NCI-H1436 (cell line): ENCODE data around the gene BNIP5.
"Not testable (repeated sequence)": the region's sequence is repeated elsewhere in the genome, so short reads cannot be mapped to it uniquely, and the experiment has no call there.

ENCODE experiments used
- DNase-seq: peaks from one replicate; lab custom pipeline; 2025; lab: John Stamatoyannopoulos, UW

BNIP5 gene

DNA sequence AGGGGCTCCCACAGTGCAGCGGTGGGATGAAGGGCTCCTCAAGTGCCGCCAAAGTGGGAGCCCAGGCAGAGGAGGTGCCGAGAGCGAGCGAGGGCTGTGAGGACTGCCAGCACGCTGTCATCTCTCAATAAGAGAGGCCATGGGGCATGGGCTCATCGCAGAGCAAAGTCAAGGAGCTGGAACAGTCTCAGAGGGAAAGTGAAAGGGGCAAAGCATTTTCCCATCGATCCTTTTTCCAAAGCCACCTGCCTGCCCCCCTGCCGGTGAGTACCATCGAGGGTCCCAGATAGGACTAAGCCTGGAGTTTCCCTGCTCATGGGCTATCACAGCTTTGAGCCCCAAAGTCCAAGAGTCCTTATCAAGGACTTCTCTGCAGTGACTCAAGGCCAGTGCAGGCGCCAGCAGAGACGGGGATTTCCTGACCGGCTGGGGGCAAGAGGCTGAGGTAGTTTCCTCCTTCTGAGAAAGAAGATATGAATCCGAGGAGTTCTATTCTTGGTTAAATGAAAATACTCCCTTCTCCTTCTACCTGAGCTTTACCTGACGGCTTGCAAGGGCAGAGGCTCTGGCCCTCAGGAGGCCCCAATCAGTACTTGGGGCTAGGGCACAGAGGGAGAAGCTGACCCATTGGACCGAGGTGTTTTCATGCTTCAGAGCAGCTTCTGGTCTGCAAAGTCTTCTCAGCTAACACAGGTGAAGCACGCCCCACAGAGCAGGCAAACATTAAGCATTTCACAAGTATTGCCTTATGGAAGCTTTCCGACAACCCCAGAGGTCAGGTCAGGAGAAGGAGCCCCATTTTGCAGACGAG lies 28.2 kb upstream of the BNIP5 start:
- no peak for DNase-seq

- DNase-seq: not testable (repeated sequence)
These were observed 27.5 kb upstream of the BNIP5 start for GRCh38 chr6:36364061-36364635.

DNA sequence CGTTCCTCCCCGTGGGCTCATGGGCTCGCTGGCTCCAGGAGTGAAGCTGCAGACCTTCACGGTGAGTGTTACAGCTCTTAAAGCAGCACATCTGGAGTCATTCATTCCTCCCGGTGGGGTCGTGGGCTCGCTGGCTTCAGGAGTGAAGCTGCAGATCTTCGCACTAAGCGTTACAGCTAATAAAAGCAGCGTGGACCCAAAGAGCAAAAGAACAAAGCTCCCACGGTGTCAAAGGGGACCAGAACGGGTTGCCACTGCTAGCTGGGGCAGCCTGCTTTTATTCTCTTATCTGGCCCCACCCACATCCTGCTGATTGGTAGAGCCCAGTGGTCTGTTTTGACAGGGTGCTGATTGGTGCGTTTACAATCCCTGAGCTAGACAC lies 26.7 kb upstream of the BNIP5 start:
- not testable (repeated sequence) for DNase-seq

DNA sequence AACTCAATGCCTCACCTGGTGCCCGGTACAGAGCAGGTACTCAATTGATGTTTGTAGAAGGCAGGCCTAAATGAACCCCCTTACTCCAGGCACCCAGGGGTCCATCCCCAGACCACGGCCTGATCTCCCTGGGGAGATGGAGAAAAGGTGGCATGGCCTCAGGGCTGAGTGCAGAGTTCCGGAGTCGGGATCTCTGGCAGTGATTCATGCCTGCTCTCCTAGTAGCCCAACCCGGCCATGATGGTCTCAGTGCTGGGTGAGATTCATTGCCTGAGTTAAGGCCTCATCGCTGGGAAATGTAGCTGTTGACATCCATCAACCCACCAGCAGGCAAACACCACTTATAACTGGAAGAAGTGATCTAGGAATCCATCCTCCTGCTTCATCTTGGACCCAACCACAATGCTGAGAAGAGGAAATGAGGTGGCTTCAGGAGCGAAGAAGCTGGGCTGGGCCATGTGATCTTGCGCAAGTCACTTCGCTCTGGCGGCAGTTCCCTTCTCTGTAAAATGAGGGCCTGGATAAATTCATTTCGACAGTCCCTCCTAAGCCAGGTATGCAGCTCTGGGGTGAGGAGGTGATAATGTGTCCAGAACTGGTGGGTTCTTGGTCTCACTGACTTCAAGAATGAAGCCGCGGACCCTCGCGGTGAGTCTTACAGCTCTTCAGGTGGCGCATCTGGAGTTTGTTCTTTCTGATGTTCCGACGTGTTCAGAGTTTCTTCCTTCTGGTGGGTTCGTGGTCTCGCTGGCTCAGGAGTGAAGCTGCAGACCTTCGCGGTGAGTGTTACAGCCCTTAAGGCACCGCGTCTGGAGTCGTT lies 26.1 kb upstream of the BNIP5 start:
- no peak for DNase-seq

DNA sequence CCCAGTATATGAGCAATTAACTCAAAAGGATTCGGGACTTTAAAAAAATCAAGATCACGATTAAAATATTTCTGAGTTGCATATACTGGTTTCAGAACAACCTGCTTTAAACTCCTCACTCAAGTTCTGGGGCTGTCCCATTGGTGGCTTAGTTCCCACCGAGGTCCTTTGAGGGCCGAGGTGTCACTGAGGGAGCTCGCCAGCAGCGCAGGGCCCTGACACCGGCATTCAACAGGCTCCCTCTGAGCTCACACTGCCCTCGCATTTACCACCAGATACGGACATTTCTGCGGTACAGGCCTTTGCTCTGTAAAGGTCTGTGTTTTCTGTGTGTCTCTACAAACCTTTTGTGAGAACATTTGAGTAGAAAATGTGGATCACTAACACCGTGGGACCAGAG lies 24.4 kb upstream of the BNIP5 start:
- DNase-seq: no peak

DNA sequence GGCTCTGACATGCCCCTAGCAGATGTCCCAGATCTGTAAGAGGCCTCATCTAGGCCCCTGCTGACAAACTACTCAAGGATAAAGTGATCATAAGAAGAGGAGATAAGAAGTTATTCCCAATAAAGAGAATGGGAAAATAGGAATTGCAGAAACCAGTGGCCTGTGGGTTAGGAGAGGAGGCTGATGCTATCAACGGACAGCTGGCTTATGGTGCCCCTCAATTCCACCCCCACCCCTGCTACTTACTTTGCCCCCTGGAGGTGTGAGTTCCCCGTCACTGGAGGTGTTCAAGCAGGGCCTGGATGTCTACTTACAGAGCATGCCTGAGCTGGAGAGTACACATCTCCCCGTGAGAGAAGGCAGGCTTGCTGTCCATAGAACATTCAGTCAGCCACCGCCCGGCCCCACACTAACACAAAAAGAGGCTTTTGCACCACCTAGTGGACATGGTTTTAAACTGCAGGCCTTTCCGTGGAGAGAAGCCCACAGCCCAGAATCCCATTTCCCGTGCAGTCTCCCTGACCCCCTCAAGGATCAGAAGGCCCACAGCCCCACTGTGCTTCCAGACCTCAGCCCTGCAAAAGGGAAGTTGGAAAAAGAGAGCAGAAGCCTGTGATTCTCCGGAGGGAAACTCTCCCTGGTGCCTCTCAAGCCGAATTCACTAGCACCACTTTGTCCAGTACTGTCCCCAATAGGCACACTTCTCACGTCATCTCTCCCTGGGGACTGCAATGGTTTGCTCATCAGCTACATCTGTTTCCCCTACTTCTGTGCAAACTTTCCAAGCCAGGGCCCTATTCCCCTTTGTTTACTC lies 23.8 kb upstream of the BNIP5 start:
- DNase-seq: peak; percentile 86

DNA sequence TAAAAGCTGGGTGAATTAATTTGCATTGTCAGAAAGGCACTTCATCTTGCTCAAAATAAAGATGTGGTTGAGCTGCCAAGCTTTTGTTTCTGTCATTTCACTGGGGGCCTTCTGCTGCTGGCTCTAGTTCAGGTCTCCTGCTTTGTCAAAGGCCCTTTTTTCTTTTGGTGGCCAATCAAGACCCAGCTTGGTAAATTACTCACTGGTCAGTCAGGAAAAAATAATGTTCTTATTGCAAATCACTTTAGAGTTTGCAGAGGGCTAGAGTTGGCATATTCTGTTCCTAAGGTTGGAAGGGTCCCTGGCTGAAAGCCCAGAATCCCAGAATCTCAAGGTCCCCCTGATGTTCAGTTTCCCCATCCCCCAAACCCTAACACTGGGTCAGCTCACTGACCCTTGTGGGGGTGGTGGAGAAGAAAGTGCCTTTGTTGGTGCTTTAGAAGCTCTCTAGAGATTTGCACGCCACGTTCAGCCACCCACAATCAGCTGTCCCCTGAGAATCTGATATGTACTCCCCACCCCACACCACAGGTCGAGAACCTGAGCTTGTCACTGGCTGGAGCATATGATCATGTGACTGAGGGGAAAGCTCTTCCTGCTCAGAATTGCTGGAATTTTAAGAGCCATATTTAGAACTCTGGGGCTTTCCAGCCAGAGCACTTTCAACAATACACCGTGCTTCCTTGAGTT lies 21.7 kb upstream of the BNIP5 start:
- no peak for DNase-seq

DNA sequence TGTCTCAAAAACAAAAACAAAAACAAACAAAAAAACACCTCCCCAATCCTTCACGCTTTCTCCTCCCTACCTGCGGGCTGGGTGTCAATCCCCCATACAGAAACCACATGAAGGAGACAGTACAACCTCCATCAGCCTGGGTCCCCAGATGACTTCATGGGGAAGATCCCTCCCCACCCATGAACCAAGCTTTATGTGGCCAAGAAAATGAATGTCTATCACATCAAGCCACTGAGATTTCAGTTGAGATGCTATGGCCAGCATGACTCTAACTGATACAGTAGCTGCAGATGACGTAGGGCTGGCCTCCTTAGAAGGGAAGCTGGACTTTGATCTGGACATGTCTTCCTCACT lies 21.2 kb upstream of the BNIP5 start:
- DNase-seq: no peak

DNA sequence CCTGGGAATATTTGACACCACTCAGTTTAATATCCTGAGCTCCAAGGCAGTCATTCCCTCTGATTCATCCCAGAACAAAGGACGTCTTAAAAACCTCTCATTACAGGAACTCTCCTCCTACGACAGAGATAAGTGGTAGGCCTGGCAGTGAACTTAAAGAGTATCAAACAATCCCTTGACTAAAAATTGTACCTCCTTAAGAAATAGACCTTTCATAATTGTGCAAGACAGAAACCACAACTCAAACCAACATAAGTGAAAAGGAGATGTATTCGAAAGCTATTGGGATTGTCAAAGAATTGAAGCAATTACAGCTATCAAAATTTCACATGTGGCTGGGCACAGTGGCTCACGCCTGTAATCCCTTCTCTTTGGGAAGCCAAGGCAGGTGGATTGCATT lies 19.1 kb upstream of the BNIP5 start:
- DNase-seq: no peak

GRCh38 chr6:36353411-36353915 lies 16.8 kb upstream of the BNIP5 start:
- DNase-seq: no peak

DNA sequence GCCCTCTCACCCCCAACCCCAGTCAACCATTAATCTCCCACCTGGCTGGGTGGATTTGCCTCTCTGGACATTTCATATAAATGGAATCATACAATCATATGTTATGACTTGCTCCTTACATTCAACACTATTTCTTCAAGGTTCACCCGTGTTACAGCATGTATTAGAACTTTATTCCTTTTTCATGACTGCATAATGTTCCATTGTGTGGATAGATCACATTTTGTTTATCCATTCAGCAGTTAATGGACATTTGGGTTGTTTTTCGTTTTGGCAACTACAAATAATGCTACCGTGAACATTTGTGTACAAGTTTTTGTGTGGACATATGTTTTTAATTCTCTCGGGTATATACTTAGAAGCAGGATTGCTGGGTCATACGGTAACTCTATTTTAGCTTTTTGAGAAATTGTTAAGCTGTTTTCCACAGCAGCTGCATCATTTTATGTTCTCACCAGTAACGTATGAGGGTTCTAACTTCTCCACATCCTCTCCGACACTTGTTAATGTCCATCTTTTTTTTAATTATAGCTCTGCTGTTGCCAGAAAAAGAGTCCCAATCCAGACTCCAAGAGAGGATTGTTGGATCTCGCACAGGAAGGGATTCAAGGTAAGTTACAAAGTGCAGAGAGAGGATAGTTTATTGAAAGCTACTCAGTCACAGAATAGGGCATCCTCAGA lies 15.9 kb upstream of the BNIP5 start:
- no peak for DNase-seq

- no peak for DNase-seq
These were observed 14.2 kb upstream of the BNIP5 start for GRCh38 chr6:36350681-36351571.

- DNase-seq: no peak
These were observed 13.4 kb upstream of the BNIP5 start for GRCh38 chr6:36350082-36350481.

GRCh38 chr6:36349240-36349639 lies 12.6 kb upstream of the BNIP5 start:
- DNase-seq: peak; percentile 86

GRCh38 chr6:36347621-36348020 lies 10.9 kb upstream of the BNIP5 start:
- DNase-seq: no peak

DNA sequence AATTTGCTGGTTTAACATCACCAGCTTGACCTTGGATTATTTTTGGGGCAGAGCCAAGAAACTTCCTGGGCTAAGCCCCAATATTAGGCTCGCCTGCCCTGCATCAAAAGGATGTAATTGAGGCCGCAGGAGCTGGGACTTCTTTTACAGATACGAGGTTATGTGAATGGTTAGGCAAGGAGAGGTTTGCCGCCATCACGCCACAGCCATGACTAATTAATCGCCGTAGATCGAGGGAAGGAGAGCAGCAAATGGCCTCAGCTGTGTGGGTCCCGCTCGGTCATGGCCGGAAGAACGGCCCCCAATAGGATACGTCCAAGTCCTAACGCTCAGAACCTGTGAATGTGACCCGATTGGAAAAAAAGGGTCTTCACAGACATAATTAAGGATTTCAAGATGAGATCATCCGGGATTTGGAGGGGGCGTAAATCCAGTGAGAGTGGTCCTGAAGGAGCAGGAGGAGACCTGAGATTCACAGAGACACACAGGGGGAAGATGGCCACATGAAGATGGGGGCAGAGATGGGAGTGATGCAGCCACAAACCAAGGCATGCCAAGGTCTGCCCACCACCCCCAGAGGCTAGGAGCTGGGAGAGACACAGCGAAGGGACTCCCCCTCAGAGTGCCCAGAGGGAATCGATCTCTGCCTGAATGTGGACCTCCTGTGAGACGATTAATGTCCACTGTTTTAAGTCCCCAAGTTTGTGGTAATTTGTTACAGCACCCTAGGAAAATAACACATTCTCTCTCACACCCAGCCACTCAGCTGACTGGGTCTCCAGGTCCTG lies 10.0 kb upstream of the BNIP5 start:
- no peak for DNase-seq

DNA sequence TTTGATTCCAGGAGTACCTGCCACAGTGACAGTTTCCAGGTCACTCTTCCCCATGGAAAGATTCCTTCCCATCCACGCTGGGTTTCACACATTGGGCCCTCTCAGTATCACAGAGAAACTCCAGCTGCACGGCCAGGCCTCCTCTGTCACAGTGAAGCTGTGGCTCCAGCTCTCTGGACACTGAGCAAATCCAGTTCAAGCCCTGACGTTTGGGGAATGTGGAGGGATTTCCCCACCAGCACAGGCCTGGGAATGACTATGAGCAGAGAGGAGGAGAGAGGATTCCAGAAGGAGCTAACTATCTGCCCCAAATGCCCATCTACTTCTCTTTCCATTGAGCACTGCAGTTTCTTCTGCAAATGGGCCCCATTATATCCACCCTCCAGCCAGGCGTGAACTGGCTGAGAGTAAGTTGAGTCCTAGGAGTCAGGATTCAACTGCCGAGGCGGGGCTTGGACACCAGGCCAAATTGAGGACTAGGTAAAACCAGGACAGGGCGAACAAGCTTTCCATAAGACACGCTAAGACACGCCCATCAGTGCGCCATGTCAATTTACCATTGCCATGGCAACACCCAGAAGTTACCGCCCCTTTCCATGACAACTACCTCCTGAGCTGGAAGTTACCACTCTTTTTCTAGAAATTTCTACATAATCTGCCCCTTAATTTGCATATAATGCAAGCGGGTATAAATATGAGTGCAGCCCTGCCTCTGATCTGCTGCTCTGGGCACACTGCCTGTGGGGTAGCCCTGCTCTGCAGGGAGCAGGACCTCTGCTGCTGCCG lies 9.2 kb upstream of the BNIP5 start:
- no peak for DNase-seq

DNA sequence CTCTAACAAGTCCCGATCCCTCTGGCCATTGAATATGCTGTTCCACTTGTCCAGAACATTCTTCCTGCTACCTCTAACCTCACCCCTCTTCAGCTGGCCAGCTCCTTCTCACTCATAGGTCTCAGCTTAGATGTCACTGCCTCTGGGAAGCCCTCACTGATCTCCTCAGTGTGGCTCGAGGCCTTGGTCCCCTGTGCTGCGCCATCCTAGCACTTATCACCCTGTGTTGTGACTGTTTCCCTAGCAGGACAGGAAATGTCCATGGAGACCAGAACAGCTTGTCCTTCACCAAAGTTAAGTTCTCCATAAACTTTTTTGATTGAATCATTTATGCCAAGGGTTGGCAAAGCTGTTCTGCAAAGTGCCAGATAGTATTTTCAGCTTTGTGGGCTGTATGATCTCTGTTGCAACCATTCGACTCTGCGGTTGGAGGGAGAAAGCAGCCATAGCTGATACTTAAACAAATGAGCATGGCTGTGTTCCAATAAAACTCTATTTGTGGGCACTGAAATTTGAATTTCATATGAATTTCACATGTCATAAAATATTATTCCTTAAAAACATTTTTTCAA lies 6.5 kb upstream of the BNIP5 start:
- DNase-seq: no peak
